ENCODE measurements around the gene CFAP46. TPM values are rescaled to one million over a fixed set of nuclear protein-coding genes. Genes with fewer than 3 reads are reported as not detected.

The CFAP46 gene
- total and polyA plus RNA-seq, 2 donors from 2014 or later: 3.8 to 8.3 TPM

DNA sequence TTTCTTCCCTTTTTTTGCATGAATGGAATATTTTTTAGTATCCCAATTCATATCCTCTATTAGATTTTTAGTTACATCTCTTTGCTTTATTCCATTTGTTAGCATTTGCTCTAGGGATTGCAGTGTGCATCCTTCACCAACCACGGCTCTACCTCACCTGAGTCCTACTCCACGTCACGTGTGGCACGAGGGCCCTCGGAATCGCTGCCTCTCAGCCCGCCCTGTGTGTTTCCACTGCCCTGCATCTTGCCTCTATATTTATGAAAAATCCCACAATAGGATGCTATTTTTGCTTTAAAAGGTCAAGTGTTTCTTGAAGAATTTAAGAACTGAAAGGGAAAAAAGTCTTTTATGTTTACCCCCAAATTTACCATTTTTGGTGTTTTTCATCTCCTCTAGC lies 41.0 kb downstream of the CFAP46 start:
- no peak overlapping the region for H3K4me3 ChIP-seq (ENCODE audit: low read length in 3 of 3)
- H3K27ac ChIP-seq (ENCODE audit: low read depth in 2 of 2, low read length in 2 of 2): no peak overlapping the region
- H3K4me1 ChIP-seq (ENCODE audit: control insufficient read depth in 2 of 3, insufficient read depth in 2 of 3, low read depth in 1 of 3, low read length in 3 of 3): no peaks in the 10 kb centered on the region
- no peaks in the 10 kb centered on the region for H3K36me3 ChIP-seq (ENCODE audit: control insufficient read depth in 2 of 3, insufficient read depth in 3 of 3, low read length in 3 of 3)
- no peaks in the 10 kb centered on the region for H3K9me3 ChIP-seq (ENCODE audit: control insufficient read depth in 2 of 3, insufficient read depth in 1 of 3, low read length in 3 of 3)
- intact Hi-C loops (cut with DNase I): no loop called here
- H3K9ac ChIP-seq (ENCODE audit: low read length in 3 of 3): no peak overlapping the region
- no peaks in the 10 kb centered on the region for H3K27me3 ChIP-seq (ENCODE audit: control insufficient read depth, insufficient read depth, low read length)
- DNase-seq (peak in 1 of 5 donors; percentile 14), FAIRE-seq (no peak)
- TF ChIP-seq, protein P1, sequence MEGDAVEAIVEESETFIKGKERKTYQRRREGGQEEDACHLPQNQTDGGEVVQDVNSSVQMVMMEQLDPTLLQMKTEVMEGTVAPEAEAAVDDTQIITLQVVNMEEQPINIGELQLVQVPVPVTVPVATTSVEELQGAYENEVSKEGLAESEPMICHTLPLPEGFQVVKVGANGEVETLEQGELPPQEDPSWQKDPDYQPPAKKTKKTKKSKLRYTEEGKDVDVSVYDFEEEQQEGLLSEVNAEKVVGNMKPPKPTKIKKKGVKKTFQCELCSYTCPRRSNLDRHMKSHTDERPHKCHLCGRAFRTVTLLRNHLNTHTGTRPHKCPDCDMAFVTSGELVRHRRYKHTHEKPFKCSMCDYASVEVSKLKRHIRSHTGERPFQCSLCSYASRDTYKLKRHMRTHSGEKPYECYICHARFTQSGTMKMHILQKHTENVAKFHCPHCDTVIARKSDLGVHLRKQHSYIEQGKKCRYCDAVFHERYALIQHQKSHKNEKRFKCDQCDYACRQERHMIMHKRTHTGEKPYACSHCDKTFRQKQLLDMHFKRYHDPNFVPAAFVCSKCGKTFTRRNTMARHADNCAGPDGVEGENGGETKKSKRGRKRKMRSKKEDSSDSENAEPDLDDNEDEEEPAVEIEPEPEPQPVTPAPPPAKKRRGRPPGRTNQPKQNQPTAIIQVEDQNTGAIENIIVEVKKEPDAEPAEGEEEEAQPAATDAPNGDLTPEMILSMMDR (IDR thresholded peaks at IDR 0.05; ENCODE audit: borderline replicate concordance, extremely low read depth, insufficient read depth): no peak

DNA sequence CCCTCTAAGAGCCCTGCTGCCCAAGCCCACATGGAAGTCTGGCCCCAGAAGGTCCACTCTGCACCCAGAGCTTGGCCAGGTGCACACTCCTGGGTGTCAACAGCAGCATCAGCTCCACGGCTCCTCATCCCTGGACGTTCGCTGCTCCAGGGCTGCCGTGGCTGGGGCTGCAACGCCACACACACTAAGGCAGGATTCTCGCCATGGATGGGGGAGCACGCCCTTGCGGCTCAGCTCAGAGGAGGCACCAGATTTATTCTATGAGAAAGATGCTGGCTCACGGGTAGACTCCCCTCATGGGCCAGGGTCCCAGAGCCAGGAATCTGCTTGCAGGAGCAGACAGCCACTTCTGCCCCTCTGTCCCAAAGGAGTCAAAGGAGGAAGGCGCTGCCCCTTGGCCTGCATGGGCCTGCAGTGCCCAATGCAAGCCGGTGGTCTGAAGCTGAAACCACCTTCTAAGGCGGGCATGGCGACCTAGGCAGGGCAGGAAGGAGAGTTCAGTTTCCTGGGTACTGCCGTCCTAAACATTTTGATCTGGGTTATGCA lies 42.1 kb downstream of the CFAP46 start:
- Histone ChIP-seq H3K4me1 (ENCODE audit: control insufficient read depth in 2 of 3, insufficient read depth in 2 of 3, low read depth in 1 of 3, low read length in 3 of 3) (no peaks in the 10 kb centered on the region), H3K9me3 (ENCODE audit: control insufficient read depth in 2 of 3, insufficient read depth in 1 of 3, low read length in 3 of 3) (no peaks in the 10 kb centered on the region), H3K27me3 (ENCODE audit: control insufficient read depth, insufficient read depth, low read length) (no peaks in the 10 kb centered on the region), H3K36me3 (ENCODE audit: control insufficient read depth in 2 of 3, insufficient read depth in 3 of 3, low read length in 3 of 3) (no peaks in the 10 kb centered on the region), H3K4me3 (ENCODE audit: low read length in 3 of 3) (no peak overlapping the region), H3K27ac (ENCODE audit: low read depth in 2 of 2, low read length in 2 of 2) (no peak overlapping the region), H3K9ac (ENCODE audit: low read length in 3 of 3) (no peak overlapping the region)
- no peak for FAIRE-seq
- peak in 1 of 5 donors; percentile 62 for DNase-seq
- intact Hi-C loops (cut with DNase I): no loop called here
- TF ChIP-seq, protein P1 (IDR thresholded peaks at IDR 0.05; ENCODE audit: borderline replicate concordance, extremely low read depth, insufficient read depth): no peak

DNA sequence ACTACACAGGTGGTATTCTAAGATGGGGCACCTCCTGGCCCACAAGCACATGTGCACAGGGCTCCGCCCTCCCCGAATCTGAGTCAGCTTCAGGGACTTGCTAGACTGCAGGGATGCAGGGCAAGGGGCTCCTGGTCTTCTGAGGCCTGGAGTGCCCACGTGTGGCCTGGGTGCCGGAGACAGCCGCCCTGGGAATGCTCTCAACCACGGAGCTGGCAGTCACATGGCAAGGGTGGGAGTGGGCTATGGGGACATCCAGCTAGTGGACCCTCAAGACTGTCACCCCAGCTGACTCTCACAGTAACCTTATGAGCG lies 42.7 kb downstream of the CFAP46 start:
- Histone ChIP-seq H3K9me3 (ENCODE audit: control insufficient read depth in 2 of 3, insufficient read depth in 1 of 3, low read length in 3 of 3) (no peaks in the 10 kb centered on the region), H3K4me3 (ENCODE audit: low read length in 3 of 3) (no peak overlapping the region), H3K36me3 (ENCODE audit: control insufficient read depth in 2 of 3, insufficient read depth in 3 of 3, low read length in 3 of 3) (no peaks in the 10 kb centered on the region), H3K27me3 (ENCODE audit: control insufficient read depth, insufficient read depth, low read length) (no peaks in the 10 kb centered on the region), H3K4me1 (ENCODE audit: control insufficient read depth in 2 of 3, insufficient read depth in 2 of 3, low read depth in 1 of 3, low read length in 3 of 3) (no peaks in the 10 kb centered on the region), H3K9ac (ENCODE audit: low read length in 3 of 3) (no peak overlapping the region), H3K27ac (ENCODE audit: low read depth in 2 of 2, low read length in 2 of 2) (no peak overlapping the region)
- FAIRE-seq (no peak), DNase-seq (no peak)
- intact Hi-C loops (cut with DNase I): no loop called here
- TF ChIP-seq, protein P1 (IDR thresholded peaks at IDR 0.05; ENCODE audit: borderline replicate concordance, extremely low read depth, insufficient read depth): no peak
